HG02870 (cell line): ENCODE measurements around the gene CERCAM.
A peak's percentile ranks its signal among the peaks of the same experiment; 100 is the strongest.

ENCODE experiments used
- ATAC-seq: cut with Tn5 transposase; IDR thresholded peaks from one replicate; pipeline ENCODE4 v1.9.1; 2021; ENCODE audit warnings: mild to moderate bottlenecking, moderate library complexity; ENCODE audit not compliant: unreplicated experiment

Gene CERCAM, protein sequence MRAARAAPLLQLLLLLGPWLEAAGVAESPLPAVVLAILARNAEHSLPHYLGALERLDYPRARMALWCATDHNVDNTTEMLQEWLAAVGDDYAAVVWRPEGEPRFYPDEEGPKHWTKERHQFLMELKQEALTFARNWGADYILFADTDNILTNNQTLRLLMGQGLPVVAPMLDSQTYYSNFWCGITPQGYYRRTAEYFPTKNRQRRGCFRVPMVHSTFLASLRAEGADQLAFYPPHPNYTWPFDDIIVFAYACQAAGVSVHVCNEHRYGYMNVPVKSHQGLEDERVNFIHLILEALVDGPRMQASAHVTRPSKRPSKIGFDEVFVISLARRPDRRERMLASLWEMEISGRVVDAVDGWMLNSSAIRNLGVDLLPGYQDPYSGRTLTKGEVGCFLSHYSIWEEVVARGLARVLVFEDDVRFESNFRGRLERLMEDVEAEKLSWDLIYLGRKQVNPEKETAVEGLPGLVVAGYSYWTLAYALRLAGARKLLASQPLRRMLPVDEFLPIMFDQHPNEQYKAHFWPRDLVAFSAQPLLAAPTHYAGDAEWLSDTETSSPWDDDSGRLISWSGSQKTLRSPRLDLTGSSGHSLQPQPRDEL

DNA sequence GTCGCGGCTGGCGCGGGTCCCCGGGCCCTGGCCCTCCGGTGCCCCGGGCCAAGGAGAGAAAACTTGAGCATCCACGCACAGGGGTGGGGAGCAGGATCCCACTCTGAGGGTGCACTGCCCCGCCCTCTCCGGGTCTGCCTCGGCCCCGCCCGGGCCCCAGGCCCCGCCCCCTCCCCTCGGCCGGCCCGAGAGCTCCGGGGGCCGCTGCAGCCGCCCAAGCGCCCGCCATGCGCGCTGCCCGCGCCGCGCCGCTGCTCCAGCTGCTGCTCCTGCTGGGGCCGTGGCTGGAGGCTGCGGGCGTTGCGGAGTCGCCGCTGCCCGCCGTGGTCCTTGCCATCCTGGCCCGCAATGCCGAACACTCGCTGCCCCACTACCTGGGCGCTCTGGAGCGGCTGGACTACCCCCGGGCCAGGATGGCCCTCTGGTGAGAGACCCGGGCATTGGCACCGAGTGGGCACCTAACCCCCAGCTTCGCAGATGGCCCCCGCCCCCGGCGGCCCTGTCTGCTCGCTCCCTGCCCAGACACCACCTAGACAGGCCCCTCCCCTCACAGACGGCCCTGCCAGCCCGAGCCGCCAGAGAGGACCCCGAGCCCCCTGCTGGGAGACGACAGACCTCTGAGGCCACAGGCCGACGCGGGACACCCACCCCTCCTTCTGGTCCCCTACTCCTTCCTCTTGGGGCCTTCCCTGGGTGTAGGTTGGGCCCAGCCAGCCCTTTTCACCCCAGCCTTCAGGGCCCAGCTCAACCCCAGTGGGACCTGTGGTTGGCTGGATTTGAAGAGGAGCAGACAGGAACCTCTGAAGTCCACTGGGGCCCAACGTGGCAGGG lies at the start of gene CERCAM:
Gene CERCAM (plus strand): TSS at position 207 of the 831 bp plus-strand sequence. CDS start 21 bp downstream, at position 228.
- peak; percentile 66 for ATAC-seq

DNA sequence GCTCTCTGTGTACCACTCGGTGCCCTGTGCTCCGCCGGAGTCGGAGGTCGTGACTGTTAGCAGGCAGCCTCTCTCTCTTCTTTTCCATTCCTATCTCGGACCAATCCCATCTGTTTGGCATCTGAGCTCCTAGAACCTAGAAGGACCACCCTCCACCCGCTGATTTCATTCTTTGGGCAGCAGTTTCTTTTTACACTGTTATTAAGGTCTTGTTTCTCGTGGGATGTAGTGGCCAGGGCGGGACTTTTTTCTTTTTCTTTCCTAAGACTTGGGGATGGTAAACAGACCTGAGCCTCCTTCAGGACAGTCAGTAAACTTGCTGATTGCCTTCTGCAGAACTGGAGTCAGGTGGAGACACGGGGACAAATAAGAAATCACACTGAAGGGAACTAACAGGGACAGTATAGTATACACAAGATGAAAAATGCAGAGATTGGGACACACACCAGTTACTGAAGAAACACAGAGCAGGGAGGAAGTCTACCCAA lies 49.0 kb upstream of the CERCAM start:
- no peak for ATAC-seq

DNA sequence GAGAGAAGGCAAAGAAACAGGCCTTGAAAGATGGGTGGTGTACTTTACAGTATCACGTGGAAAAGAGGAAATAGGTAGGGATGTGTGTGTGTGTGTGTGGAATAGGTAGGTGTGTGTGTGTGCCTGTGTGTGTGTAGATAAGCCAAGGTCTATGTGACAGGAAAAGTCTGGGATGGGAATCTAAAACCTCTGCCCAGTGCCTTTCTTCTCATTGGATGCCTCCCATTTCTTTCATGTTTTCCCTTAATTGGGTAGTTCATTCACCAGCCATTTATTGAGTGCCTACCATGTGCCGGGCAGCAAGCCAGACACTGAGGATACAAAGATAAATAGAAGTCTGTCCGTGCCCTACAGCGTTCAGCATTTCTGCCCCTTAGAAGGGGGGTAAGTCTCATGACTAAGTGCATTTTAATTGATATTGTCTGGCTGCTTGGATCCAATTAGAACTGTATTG lies 48.4 kb upstream of the CERCAM start:
- no peak for ATAC-seq

DNA sequence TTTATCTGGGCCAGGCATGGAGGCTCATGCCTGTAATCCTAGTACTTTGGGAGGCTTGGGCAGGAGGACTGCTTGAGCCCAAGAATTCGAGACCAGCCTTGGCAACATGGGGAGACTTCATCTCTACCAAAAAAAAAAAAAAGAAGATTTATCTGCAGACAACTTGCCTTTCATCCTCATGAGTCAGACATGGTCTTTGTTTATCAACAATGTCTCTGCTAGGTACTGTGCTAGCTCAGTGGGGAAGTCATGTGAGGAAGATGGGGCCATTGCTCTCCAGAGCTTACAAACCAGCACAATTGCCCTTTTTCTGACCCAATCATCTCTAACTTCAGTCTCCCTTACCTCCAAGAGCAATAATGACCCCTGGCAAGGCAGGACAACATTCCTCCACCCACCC lies 47.9 kb upstream of the CERCAM start:
- ATAC-seq: no peak

DNA sequence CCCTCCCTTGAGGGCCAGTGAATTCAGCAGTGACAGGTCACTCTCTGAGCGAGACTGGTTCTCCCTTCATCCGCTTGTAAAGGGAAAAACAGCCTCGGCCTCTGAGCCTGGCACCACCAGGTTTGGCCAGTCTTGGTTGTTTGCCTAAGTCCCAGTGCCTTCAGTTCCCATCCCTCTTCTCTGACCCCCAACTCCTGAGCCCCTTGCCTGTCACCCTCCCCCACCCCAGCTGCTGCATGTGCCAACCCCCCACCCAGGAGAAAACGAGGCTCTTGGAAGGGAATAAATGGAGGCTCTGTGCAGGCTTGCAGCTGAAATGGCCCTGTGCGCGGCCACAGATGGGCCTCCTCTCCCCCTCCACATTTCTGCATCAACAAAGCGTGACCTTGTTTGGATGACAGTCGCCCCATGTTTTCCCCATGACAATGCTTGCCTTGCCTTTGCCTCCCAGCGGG lies 46.4 kb upstream of the CERCAM start:
- ATAC-seq: no peak

DNA sequence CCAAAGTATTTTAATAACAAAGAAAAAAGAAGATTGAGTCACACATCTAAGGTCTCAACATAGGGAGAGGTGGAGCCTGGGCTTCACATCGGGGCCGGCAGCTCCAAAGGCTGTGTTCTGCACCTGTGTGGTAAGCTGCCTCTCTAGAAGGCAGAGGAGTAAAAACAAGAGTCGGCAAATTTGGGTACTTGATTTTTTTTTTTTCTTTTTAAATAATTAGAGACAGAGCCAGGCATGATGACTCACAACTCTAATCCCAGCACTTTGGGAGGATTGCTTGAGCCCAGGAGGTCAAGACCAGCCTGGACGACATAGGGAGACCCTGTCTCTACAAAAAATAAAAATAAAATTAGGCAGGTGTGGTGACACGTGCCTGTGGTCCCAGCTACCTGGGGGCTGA lies 44.8 kb upstream of the CERCAM start:
- no peak for ATAC-seq

DNA sequence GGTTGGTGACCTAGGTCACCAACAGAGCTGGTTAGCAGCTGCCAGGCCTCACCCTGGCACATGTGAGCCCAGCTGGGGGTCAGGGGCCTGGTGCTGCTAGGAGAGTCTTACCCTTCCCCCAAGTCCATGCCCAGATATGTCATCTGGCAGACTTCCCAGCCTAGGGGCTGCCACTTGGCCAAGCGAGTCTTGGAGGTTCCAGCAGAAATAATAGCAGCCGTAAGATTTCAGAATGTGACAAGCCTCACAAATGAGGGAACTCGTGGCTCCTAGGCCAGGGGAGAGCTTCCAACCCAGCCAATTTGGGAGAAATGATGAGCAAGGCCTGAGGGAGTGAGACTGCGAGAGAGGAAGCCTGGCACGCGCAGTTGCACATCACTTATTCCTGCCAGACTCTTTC lies 38.4 kb upstream of the CERCAM start:
- ATAC-seq: no peak

DNA sequence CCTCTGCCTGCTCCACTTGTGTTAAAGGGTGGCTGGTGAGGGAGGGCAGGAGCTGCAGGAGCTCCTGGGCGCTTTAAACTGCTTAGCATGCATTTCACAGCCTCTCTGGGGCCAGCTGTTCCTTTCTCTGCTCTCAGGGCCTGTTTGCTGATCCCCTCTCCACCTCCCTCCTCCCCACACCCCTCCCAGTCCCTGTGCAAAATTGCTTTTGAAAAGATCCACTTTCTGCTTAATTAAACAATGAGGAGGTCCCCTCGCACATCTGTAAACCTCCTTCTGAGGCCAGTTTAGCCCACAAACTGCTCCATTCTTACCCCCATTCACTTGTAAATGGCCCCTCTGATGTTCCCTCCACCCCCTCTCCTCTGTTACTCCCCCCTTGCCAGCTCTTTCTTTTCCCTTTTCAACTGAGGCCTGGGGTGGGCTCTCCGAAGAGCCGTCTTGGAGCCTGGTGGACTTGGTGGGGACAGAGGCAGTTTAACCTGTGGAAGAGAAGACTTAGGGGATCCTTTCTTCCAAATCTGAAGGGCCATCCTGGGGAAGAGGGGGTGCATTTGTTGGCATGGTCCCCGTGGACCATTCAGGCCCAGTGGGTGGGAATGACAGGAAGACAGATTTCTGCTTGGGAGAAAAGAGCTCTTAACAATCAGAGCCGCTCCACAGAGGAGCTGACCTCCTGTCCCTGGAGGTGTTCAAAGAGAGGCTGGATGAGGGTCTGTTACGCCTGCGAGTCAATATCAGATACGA lies 37.5 kb upstream of the CERCAM start:
- no peak for ATAC-seq

DNA sequence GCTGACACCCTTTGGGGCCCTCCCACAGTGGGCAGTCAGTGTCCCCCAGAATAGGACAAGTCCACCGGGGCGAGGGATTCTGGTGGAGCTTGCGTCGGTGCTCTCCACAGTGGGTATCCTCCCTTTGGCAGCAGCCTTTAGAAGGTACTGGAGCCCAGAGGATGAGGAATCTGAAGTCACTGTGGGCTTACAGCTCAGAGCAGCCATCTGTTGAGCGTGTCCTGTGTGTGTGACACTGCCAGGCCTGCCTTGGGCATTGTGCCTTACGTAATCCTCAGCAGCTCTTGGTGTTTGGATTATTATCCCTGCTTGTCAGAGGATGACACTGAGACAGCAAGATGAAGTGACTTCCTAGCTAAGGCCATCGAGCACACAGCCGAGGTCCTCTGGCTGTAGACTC lies 36.9 kb upstream of the CERCAM start:
- ATAC-seq: no peak

DNA sequence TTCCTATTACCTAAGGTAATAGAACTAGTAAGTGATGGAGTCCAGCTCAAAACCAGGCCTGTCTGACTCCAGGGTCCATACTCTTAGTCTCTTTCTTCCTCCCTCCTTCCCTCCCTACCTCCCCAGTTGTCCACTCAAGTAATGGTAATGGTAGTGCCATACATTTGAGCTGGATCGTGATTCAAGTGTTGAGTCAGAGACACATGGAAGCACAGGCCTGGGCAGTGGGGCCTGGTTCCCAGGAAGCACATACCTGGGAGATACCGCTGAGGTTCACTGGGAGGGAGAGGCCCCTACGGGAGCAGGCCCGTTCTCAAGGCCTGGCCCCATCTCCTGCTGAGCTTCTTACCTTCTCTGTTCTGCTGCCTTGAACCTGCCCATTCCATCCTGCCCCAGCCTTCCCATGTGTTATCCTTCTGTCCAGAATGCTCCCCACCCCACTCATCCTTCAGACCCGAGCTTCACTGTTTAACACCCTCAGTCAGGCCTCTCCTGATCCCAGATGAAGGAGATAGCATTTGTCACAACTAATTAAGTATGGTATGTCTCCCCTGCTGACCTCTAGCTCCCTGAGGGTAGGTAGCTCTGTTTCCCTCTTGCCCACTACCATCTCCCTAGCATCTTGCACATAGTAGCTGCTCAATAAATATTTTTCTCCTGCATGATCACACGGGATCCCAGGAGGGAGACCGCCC lies 35.7 kb upstream of the CERCAM start:
- no peak for ATAC-seq

DNA sequence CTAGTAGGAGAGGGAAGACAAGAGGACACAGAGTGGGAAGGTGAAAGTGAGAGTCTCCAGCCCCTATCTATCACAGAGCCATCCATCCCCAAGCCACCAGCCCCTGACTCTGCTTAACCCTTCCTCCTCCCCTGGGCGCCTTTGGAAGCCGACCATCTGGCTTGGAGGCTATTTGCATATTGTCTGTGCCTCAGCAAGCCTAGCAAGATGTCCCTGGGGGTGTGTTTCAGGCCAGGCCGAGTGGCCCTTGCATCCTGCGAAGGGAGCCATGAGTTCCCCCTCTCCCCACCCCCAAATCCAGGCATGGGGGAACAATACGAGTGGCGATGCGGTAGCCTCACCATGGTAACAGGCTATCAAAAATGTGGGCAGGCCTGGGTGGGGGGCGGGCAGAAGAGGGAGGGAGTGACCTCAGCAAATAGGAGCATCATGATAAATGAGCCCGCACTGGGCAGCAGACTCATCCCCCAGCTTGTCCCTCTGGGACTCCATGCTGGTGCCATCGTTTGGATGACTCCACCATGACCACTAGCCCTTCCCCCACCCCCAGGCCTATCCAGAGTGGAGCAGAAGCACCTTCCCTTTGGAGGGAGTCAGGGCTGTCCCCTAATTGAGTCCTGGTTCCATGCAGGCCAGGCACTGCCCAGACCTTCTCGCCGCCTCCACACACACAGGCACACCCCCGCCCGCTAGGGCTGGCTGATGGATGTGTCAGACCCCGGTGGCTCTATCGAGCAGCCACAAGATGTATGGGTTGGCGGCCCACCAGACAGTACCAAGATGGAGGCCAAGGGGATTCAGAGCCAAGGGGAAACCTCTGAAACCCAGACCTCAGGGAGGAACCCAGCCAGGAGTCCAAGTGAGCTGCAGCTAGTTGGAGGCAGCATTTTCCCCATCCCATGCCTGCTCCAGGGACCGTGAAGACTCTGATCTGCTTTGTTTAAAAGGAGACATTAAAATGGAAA lies 34.9 kb upstream of the CERCAM start:
- no peak for ATAC-seq

DNA sequence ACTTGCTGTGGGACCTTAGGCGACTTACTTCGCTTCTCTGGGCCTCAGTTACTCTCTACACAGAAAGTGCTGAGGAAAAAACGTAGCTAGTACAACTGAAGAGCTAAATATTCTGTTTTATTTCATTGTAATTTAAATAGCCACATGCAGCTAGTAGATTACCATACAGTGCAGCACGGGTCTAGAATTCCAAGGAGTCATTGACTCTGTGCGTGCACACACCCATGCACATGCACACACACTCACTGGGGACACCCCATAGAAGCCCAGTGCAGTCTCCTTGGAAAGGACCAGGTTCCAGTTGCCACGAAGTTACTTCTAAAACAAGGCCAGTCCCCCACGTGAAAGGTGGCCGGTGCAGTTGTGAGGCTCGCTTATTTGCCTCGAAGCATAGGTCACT lies 32.5 kb upstream of the CERCAM start:
- no peak for ATAC-seq

DNA sequence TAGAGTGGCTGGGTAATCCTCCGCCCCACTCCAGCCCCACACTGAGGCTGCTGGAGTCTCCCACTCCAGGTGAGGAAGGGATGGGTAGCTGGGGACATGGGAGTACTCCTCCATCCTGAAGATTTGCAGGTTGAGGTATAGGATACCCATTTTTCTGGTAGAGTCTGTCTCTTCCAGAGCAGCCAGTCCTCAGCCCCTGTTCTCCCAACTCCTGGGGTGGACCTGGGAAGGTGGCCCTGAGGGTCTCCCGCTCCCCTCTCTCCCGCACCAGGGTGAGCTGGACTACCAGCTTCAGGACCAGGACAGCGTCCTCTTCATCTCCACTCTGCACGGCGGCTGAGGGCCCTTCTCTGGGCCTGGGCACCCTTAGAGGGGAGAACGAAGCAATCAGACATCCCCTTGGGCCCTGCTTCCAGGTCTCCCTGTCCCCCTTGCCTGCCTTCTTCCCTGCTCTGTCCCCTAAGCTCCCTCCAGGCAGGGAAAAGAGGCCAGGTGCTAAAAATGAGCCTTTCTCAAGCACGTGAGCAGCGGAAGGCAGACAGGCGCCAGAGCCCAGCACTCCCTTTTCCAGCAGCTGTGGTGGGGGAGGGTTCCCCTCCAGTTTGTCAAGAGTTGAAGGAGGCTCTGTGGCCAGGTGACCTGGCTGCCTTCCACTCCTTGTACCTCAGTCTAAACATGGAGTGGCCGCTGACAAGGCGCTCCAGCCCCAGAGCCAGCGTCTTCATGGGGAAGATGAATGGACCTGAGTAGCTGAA lies 31.1 kb upstream of the CERCAM start:
- no peak for ATAC-seq

DNA sequence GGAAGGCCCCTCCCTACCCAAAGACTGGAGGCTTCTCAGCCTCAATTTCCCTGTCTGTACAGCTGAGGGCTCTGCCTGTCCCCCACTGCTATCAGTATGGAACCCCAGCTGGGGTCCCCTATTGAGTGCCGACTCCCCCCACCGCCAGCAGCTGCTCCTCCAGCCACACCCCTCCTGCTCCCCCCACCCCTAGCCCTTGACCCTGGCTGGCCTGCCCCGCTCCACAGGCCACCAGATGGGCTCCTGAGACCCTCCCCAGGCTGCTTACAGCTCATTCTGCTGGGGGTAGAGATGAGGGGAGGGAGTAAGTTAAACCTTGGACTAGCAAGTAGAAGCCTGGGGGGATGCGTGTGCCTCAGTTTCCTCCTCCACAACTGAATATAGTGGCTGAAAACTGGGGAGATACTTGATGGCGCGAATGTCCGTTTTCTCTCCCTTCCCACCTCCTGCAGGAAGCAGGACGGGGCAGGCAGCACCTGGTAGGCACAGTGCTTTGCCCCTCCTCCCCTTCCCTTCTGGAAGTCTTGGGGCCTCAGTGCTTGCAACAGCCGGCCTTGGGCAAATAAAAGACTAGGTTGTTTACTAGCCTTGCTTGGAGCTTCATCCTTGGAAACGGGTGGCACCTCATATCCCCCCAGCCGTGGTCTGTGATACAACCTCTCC lies 30.4 kb upstream of the CERCAM start:
- no peak for ATAC-seq

DNA sequence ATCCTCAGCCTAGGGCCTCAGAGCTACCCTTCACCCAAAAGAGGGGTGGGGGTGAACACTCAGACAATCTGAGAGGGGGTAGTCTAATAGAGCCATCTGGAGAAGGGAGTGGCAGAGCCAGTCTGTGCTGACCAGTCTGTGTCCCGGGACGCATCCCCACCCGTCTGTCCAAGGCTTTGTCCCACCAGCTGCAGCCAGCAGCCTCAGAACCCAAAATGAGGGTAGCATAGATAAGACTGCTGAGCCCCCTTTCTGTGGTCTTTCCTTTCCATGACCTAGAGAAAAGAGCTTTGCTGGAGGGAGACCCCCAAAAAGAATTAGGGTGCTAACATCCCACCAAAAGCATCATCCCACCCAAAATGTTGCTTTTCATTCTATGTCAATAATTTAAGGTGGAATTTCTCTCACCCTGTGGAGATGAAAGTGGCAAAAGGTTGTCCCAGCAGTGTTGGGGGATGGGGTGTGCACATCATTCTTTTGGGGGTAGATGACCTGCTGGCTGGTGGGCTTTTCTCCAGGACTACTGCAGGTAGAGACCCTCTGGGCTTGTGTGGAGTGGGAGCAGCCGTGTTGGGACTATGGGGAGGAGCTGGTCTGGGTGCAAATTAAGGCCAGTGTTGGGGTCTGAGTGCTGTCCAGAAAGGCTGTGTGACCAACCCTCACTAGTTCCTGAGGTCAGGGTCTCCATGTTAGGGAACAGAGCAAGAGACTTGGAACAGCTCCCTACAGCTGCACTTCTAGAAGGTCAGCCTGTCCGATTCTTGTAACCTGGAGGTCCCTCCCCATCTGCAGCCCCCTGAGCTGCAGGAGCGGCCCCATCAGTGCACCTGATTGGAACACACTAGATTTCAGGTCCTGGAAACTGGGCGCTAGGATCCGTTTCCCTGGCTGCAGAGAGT lies 29.6 kb upstream of the CERCAM start:
- no peak for ATAC-seq

DNA sequence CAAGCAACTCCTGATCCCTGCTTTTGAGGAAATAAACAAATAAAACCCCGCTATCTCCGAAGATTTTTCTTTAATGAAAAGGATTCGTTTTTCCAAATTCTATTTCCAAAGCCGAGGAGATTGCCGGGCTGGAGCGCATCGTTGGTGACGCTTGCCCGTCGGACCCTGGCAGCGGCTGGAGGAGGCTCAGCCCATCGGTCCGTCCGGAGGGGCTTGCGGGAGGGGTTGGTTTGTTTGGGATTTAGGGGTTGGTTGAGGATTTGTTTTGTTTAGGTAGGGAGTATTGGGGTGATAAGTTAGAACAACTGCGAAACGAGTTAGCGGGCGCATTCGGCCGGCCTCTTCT lies 28.7 kb upstream of the CERCAM start:
- no peak for ATAC-seq
